ENCODE measurements around the gene SH3RF1. TPM values are rescaled to one million over a fixed set of nuclear protein-coding genes. Genes with fewer than 3 reads are reported as not detected.
"Not testable (repeated sequence)": the region's sequence is repeated elsewhere in the genome, so short reads cannot be mapped to it uniquely, and the experiment has no call there.

SH3RF1 gene
- total and polyA plus RNA-seq, 7 donors = 8.2 to 20.8 (median 12.5) TPM

GRCh38 chr4:169183581-169183980 is 87.2 kb downstream of the SH3RF1 start:
- intact Hi-C loops (cut with DNase I) = no loop called here
- DNase-seq = no peak
- H3K9me3 ChIP-seq = no peaks in the 10 kb centered on the region
- no peak overlapping the region for H3K27ac ChIP-seq
- no peaks in the 10 kb centered on the region for H3K36me3 ChIP-seq
- no peak overlapping the region for H3K4me3 ChIP-seq
- no peak for TF ChIP-seq CTCF (IDR thresholded peaks at IDR 0.05)
- TF ChIP-seq POLR2A (IDR thresholded peaks at IDR 0.05) = no peak
- no peak for TF ChIP-seq EP300 (IDR thresholded peaks at IDR 0.05)
- no peak for TF ChIP-seq POLR2AphosphoS5 (IDR thresholded peaks at IDR 0.05)
- H3K27me3 ChIP-seq = no peaks in the 10 kb centered on the region
- peaks cover 0 to 33% (median 8%) of the 10 kb centered on the region in 4 donors for H3K4me1 ChIP-seq
- WGBS, 2 donors = 29 to 63% methylated on average over 2 of the region's 2 CpGs

GRCh38 chr4:169179609-169180521 is 90.9 kb downstream of the SH3RF1 start:
- Histone ChIP-seq H3K4me1 (peaks cover 0 to 33% (median 6%) of the 10 kb centered on the region in 4 donors), H3K36me3 (no peaks in the 10 kb centered on the region), H3K9me3 (no peaks in the 10 kb centered on the region), H3K27ac (peak overlapping the region in 2 of 4 donors; percentile 35 to 56), H3K4me3 (peak overlapping the region in 3 of 4 donors; percentile 6 to 23 (median 15)), H3K27me3 (no peaks in the 10 kb centered on the region)
- no peak for DNase-seq
- intact Hi-C loops (cut with DNase I) = no loop called here
- TF ChIP-seq POLR2A (IDR thresholded peaks at IDR 0.05) = no peak
- TF ChIP-seq POLR2AphosphoS5 (IDR thresholded peaks at IDR 0.05) = no peak
- TF ChIP-seq EP300 (IDR thresholded peaks at IDR 0.05) = no peak
- TF ChIP-seq CTCF (IDR thresholded peaks at IDR 0.05) = no peak
- 37 to 63% methylated on average over 13 of the region's 13 CpGs for WGBS, 2 donors

- DNase-seq; intact Hi-C loops (cut with DNase I): not testable (repeated sequence)
- 95 to 97% methylated on average over 4 of the region's 4 CpGs for WGBS, 2 donors
Measured at GRCh38 chr4:169178092-169178491, 92.7 kb downstream of the SH3RF1 start.

GRCh38 chr4:169175476-169175875 is 95.3 kb downstream of the SH3RF1 start:
- no peaks in the 10 kb centered on the region for H3K9me3 ChIP-seq
- TF ChIP-seq CTCF (IDR thresholded peaks at IDR 0.05) (no peak), POLR2AphosphoS5 (IDR thresholded peaks at IDR 0.05) (no peak), POLR2A (IDR thresholded peaks at IDR 0.05) (no peak), EP300 (IDR thresholded peaks at IDR 0.05) (no peak)
- H3K27me3 ChIP-seq = no peaks in the 10 kb centered on the region
- intact Hi-C loops (cut with DNase I) = no loop called here
- 62 to 70% methylated on average over 3 of the region's 3 CpGs for WGBS, 2 donors
- no peak for DNase-seq
- peaks cover 0 to 33% (median 13%) of the 10 kb centered on the region in 4 donors for H3K4me1 ChIP-seq
- no peaks in the 10 kb centered on the region for H3K36me3 ChIP-seq
- no peak overlapping the region for H3K4me3 ChIP-seq
- no peak overlapping the region for H3K27ac ChIP-seq

More at GRCh38 chr4:169178092-169178491, 92.7 kb downstream of the SH3RF1 start:
- H3K36me3 ChIP-seq, H3K27ac ChIP-seq, H3K4me3 ChIP-seq, H3K27me3 ChIP-seq, H3K9me3 ChIP-seq: not testable (repeated sequence)
- H3K4me1 ChIP-seq = peaks cover 0 to 21% (median 5%) of the 10 kb centered on the region in 4 donors

GRCh38 chr4:169175035-169175434 is 95.7 kb downstream of the SH3RF1 start:
- Histone ChIP-seq H3K4me1 (peaks cover 0 to 29% (median 11%) of the 10 kb centered on the region in 4 donors), H3K4me3 (no peak overlapping the region), H3K9me3 (no peaks in the 10 kb centered on the region), H3K36me3 (no peaks in the 10 kb centered on the region), H3K27ac (no peak overlapping the region), H3K27me3 (no peaks in the 10 kb centered on the region)
- no peak for DNase-seq
- TF ChIP-seq POLR2AphosphoS5 (IDR thresholded peaks at IDR 0.05) (no peak), CTCF (IDR thresholded peaks at IDR 0.05) (no peak), EP300 (IDR thresholded peaks at IDR 0.05) (no peak), POLR2A (IDR thresholded peaks at IDR 0.05) (no peak)
- intact Hi-C loops (cut with DNase I) = no loop called here
- 94 to 96% methylated on average over 4 of the region's 4 CpGs for WGBS, 2 donors

All from sigmoid colon (tissue), 7 donors.